Stimulated activated CD8-positive, alpha-beta memory T cell treated with anti-CD3 and anti-CD28 coated beads, Interleukin-12 subunit alpha, Interleukin-12 subunit beta, amount 100 ng/mL, for 24 hours (primary cell): ENCODE data around the gene MLLT3.
"Not testable (repeated sequence)": the region's sequence is repeated elsewhere in the genome, so short reads cannot be mapped to it uniquely, and the experiment has no call there.

Experiments used
- DNase-seq: peaks from one replicate; pipeline ENCODE4 v3.0.0-alpha.2; 2020; ENCODE audit errors: extremely low read depth

MLLT3 gene

DNA sequence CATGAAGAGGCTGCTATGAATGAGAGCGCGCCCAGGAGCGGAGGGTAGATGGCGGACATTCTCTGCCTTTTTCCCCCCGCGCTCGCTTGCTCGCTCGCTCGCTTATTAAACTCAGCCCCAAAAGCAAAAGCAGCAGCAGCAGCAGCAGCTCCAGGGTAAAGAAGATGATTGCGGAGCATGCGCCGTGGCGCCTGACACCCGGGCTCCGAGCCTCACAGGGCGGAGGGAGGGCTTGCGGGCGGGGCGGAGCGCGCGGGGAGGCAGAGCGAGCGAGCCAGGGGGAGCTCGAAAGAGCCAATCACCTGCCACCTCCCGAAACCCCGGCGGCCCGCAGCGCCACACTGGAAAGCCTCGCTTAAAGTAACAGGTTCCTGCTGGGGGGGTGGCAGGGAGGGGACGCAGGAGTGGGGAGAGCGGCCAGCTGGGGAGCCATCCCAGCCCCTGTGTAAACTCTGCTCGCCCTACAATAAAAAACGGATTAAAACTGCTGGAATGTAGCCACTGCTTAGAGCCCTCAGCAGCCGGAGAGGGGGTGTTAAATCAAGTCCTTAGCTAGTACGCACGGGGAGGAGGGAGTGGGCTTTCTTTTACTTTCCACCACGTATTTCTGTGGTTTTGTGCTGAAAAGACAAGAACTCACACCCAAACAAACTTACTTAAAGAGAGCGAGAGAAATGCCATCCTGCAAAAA is at the start of gene MLLT3:
Gene MLLT3 (minus strand): TSS at position 170 of the 691 bp plus-strand sequence.
- peak; percentile 91 for DNase-seq

DNA sequence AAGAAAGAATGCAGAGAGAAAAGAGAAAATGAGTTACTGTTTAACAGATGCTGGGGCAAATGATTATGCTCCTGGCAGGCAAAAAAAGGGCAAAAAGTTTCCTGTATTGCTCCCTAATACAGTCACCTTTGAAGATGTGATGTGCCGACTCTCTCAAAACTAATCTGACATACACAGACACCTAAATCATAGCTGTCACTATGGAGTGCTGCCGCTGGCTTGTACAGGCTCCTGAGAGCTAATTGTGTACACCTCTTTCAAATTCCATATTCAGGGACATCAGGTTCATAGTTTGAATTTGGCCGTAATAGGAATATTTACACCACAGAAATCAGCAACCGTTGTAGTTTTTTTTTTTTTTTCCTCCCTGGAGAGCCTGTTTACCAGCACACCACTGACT is 49.3 kb upstream of the MLLT3 start:
- DNase-seq: no peak

DNA sequence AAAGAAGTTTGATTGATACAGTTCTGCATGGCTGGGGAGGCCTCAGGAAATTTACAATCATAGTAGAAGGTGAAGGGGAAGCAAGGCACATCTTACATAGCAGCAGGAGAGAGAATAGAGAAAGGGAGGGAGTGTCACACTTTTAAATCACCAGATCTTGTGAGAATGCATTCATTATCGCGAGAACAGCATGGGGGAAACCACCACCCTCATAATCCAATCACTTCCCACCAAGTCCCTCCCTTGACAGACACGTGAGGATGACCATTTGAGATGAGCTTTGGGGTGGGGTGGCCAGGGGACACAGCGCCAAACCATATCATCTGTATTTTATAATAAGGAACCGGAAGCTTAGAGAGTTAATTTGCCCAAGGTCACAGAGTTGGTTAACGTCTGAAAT is 48.1 kb upstream of the MLLT3 start:
- no peak for DNase-seq

DNA sequence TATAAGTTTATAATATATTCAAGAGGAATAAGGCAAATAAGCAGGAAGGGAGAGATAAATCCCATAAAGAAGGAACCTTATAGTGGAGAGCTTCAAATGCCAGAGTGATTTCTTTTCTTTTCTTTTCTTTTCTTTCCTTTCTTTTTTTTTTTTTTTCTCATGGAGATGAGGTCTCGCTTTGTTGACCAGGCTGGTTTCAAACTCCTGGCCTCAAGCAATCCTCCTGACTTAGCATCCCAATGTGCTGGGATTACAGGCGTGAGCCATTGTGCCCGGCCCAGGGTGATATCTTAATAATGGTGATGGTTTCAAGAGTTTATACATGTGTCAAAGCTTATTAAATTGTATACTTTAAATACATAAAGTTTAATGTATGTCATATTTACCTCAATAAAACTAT is 42.2 kb upstream of the MLLT3 start:
- no peak for DNase-seq

DNA sequence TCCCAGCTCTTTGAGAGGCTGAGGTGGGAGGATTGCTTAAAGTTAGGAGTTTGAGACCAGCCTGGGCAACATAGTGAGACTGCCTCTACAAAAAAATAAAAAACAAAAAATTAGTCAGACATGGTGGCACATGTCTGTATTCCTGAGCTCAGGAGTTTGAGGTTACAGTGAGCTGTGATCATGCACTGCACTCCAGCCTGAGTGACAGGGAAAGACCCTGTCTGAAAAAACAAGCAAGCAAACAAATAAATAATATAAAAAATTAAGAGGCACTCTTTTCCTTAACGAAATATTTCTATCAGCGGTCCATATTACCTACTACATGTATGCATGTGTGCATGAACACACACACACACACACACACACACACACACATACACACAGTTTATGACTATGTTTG is 40.8 kb upstream of the MLLT3 start:
- DNase-seq: no peak

DNA sequence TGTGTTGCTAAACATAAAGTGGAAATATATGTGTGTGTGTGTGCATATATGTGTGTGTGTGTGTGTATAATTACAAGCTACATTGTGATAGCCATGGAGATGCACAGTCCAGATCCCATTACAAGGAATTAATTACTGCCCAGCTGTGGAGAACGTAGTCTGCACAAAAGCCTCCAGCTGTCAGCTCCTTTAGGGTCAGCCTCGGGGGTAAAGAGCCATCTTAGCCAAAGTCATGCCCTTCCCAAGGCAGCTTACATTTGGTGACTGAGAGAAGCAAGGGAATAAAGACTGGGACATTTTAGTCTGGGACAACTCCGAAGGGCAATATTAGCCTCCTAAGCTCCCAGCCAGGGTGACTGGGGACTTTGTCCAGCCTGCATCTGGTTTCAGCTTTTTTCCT is 39.9 kb upstream of the MLLT3 start:
- DNase-seq: no peak

DNA sequence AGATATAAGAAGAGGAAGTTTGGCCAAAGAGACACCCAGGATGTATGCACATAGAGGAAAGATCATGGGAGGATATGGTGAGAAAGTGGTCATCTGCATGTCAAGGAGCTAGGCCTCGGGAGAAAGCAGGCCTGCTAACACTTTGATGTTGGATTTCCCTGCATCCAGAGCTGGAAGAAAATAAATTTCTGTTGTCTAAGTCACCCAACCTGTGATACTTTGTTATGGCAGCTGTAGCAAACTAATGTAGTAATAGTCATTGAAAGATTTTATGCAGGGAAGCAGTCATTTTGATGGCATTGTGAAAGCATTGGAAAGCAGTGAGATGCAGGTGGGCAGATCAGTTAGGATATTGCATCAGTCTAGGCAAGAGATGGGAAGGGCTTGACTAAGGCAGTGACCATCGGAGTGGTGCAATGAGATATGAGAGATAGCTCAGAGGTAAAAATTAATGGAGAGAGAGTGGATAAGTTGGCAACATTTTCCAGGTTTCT is 37.2 kb upstream of the MLLT3 start:
- DNase-seq: no peak

DNA sequence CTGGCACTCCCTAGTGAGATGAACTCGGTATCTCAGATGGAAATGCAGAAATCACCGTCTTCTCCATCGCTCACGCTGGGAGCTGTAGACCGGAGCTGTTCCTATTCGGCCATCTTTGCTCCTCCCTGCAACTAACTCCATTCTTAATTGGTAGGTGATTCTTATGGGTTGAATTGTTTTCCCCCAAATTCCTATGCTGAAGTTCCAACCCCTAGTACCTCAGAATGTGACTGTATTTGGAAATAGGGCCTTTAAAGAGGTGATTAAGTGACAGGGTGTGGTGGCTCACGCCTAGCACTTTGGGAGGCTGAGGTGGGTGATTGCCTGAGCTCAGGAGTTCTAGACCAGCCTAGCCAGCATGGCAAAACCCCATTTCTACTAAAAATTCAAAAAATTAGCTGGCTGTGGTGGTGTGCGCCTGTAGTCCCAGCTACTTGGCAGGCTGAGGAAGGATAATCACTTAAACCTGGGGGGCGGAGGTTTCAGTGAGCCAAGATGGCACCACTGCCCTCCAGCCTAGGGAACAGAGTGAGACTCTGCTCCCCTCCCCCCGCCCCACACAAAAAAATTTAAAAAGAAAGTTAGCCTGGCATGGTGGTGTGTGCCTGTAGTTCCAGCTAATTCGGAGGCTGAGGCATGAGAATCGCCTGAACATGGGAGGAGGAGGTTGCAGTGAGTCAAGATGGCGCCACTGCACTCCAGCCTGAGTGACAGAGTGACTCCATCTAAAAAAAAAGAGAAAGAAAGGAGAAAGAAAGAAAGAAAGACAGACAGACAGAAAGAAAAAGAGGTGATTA is 36.6 kb upstream of the MLLT3 start:
- no peak for DNase-seq

DNA sequence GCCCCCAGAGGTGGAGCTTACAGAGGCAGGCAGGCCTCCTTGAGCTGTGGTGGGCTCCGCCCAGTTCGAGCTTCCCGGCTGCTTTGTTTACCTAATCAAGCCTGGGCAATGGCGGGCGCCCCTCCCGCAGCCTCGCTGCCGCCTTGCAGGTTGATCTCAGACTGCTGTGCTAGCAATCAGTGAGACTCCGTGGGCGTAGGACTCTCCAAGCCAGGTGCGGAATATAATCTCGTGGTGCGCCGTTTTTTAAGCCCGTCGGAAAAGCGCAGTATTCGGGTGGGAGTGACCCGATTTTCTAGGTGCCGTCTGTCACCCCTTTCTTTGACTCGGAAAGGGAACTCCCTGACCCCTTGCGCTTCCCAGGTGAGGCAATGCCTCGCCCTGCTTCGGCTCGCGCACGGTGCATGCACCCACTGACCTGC is 36.0 kb upstream of the MLLT3 start:
- not testable (repeated sequence) for DNase-seq

DNA sequence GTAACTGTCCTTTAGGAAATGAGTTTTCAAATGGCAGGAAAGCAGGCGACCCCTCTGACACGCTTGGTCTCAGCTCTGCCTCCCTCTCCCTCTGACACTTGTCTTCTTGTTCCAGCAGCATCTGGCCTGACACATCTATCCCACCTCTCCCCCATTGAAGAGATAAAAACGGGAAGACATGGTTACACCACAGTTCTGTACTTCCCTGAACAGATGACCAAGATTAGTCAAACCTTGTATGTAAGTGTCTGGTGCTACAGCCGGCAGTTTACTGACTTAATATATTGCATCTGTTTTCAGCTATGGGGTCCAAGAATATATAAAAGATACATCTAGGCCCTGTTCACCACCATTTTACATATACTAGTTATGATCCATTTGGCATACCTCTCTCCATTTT is 29.6 kb upstream of the MLLT3 start:
- DNase-seq: no peak

DNA sequence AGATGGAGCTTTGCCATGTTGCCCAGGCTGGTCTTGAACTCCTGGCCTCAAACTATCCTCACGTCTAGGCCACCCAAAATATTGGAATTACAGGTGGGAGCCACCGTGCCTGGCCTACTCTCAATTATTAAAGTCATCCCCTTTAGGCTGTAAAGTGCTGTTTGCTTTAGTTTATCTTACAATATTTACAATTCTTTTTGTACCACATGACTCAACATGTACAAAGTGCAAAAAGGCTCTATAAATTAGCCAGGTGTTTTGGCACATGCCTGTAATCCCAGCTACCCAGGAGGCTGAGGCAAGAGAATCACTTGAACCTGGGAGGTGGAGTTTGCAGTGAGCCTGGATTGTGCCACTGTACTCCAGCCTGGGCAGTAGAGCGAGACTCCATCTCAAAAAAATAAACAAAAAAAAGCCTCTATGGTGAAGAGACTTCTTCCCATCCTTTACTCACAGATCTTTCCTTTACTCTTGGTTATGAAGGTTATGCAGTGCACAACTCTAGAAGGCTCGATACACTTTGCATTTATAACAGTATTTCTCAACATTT is 28.5 kb upstream of the MLLT3 start:
- no peak for DNase-seq

DNA sequence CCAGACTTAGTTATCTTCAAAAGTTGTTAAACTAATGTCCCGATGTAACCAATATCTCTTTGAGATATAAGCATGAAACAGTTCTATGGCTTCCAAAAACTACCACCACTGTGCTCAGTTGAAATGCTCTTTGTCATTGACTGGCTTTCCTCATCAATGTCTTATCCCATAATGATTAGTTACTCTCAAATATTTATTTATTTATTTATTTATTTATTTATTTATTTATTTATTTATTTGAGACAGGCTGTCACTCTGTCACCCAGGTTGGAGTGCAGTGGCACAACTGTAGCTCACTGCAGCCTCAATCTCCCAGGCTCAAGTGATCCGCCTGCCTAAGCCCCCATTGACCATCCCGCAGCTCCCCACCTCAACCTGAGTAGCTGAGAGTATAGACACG is 28.0 kb upstream of the MLLT3 start:
- no peak for DNase-seq

DNA sequence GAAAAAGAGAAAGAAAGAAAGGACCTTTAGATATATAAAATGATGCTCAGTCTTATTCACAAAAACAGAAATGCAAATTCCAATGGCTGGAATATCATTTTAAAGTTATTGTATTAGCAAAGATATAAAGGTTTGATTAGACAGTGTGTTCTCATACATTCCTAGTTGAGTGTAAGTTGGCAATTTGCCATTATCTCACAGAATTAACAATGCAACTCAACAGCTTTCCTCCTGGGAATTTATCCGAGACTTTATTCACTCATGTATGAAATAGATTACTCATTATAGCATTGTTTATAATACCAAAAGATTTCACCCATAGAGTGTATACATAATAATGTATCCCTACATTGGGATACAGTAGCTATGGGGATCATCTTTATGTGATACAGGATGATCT is 27.1 kb upstream of the MLLT3 start:
- no peak for DNase-seq

DNA sequence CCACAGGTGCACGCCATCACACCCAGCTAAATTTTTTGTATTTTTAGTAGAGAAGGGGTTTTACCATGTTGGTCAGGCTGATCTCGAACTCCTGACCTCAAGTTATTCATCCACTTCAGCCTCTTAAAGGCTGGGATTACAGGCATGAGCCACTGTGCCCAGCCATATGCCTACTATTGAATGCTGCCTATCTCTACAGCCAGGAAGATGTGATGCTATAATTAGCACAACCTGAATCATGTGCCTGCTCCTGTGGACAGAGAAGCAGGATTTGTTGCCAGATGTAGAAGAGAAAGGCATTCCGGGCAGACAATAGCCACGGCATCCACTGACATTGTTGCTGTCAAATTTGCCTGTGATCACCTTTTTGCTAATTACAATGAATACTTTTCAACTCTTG is 24.4 kb upstream of the MLLT3 start:
- DNase-seq: no peak

DNA sequence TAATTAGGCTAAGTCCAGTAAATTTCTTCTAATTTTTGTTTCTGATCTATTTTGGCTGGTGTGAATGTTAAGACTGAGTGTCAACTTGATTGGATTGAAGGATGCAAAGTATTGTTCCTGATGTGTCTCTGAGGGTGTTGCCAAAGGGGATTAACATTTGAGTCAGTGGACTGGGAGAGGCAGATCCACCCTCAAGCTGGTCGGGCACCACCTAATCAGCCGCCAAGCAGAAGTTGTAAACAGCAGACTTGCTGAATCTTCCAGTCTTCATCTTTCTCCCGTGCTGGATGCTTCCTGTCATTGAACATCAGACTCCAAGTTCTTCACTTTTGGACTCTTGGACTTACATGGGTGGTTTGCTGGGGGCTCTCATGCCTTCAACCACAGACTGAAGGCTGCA is 21.4 kb upstream of the MLLT3 start:
- no peak for DNase-seq

DNA sequence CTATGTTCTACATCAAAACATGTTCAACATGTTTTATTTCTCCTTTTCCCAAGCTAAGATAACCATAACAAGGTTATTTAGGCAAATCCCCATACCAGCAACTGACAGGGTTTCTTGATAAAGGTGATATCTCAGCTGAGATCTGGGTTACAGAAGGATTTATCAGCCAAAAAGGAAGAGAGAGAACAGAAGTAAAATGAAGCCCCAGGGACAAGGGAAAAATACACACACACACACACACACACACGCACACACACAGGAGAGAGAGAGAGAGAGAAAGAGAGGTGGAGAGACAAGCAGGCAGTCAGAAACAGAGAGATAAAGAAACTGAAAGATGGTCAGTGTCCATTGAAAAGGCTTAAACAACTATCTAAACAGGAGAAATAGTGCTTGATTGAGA is 19.7 kb upstream of the MLLT3 start:
- DNase-seq: no peak

DNA sequence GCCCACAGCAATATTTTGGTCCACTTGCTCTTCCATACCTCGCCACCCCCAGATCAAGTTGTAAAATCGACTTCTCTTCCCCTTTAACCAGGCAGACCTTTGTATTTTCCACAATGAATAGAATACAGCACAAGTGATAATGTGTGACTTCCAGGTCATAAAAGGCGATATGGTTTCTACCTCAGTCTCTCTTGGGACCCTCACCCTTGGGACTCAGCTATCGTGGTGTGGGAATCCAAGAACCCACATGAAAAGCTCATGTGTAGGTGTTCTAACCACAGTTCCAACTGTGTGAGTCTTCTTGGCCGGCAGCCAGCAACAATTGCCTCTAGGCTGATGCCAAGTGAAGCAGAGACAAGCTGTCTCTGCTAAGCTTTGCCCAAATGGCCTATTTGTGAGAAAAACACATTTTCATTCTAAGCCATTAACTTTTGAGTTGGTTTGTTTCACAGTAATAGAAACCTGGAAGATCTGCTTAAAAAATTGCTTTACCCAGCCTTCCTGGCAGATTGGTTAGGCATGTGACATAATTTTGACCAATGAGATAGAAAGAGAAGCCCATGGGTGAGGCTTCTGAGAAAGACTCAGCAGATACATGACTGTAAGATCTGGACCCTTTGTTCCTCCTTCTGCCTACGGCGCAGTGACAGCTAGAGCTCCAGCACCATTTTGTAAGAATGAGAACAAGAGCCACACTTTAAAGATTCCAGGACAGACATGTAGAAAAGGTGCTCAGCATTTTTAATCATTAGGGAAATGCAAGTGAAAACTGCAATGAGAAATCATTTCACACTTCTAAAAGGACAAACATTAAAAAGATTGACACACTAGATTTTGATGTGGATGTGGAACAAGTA is 18.3 kb upstream of the MLLT3 start:
- DNase-seq: no peak

DNA sequence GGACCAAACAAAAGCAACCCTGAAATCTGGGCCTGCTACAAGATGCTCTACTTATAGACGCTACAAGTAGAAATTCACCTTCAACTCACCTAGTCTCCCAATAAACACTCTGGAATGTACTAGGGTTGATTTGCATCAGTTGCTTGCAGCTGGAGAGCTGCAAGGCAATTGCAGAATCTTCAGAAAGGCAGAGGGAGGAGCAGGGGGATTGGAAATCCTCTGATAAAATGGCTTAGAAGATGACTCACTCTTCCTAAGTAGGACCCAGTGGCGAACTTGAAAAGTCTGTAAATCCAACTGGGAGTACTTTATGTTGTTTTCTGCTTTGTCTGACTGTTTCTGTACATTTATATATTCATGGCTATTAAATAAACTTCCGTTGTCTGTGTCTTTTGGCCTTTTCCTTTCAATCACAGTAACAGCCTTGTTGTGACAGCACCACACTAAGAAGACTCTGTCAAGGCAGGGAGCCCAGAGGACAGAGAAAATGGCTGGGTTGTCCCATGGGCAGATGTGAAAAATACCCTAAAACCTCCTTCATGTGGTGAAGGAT is 14.7 kb upstream of the MLLT3 start:
- DNase-seq: no peak

DNA sequence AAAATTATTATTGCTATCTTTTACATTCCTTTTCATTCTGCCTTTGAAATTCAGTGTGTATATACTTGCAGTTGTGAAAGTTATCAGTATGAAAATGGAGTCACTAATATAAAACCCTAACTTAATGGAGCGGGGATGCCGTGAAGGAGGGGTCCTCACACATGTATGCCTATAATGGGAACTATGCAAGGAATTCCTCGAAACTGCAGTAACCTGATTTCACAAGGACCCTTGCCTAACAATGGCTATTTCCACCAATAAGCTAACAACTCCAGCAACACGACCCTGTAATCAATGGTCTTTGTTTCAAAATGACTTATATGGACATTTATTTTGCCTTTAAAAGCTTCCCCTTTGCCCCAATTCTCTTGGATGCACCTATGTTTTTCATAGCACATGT is 12.6 kb upstream of the MLLT3 start:
- no peak for DNase-seq

DNA sequence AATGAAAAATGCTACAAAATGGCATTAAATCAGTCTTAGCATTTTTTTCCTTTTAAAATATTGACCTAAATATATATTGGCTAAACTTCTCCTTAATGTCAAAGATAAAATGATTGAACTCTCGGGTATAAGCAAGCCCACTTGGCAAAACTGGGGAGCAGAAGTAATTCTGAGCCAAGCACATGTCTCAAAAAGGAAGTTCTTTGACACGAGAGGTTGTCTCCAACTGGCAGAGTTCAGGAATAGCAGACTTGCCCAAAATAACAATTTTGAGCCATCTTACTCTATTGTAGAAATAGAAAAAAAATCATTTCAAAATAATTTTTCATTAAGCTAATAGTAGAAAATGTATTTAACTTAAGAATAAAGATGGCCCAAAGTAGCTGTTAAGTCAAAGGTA is 10.4 kb upstream of the MLLT3 start:
- DNase-seq: no peak

DNA sequence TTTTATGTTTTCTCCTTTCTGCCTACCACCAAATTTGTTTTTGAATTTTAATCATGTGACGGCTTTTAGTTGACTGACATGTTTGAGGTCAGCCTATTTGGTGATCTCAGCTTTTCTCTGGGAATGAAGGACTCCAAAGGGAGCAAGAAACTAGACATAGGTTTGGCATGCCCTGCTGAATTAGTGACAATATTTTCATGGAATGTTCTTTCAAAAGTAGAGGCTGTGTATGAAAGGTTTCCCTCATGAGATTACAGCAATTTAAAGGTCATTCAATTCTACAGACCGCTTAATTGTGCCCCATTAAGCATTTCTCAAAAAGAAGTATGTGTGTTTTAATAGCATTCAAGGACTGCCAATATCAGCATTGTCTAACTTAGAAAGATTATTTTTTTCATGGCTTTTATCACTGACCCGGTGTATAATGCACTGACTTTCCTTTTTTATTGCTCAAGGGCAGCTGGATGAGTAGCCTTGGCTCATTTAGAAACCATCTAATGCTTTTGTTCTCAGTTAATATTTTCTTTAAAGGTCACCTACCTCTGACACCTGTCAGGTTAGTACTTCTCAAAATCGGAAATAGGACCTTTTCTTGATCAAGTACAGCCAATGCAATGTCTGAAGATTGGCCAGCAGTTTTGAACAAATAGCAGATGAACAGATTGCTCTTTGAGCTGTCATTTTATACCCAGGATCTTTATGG is 8.1 kb upstream of the MLLT3 start:
- no peak for DNase-seq
